OCI-M1 (cell line): ENCODE results near the gene RNU2-1.
"Not testable (repeated sequence)": the region's sequence is repeated elsewhere in the genome, so short reads cannot be mapped to it uniquely, and the experiment has no call there.

ENCODE experiments used
- DNase-seq: peaks from one replicate; lab custom pipeline; 2025; lab: John Stamatoyannopoulos, UW

RNU2-1 gene

GRCh38 chr17:43233877-43234276, at the start of gene RNU2-1:
Gene RNU2-1, minus strand, starts transcription at chr17:43233977.
- not testable (repeated sequence) for DNase-seq

- DNase-seq = not testable (repeated sequence)
Observed at GRCh38 chr17:43272914-43273313, 39.1 kb upstream of the RNU2-1 start.

DNA sequence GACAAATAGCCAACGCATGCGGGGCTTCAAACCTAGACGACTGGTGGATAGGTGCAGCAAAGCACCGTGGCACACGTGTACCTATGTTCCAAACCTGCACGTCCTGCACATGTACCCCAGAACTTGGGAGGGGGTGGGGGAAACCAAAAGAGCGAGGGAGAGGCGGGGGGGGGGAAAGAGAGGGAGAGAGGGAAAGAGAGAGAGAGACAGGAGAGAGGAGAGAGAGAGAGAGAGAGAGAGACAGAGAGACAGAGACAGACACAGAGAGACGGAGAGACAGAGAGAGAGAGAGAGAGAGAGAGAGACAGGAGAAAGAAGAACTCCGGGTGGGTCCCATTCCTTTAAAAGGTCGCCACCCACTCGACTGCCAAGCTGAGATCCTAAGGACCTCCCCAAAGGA, 38.7 kb upstream of the RNU2-1 start:
- not testable (repeated sequence) for DNase-seq

- DNase-seq = not testable (repeated sequence)
Observed at GRCh38 chr17:43270552-43271504, 37.1 kb upstream of the RNU2-1 start.

- DNase-seq = not testable (repeated sequence)
Observed at GRCh38 chr17:43246456-43246855, 12.7 kb upstream of the RNU2-1 start.

- DNase-seq = not testable (repeated sequence)
Observed at GRCh38 chr17:43240596-43241352, 7.0 kb upstream of the RNU2-1 start.

DNA sequence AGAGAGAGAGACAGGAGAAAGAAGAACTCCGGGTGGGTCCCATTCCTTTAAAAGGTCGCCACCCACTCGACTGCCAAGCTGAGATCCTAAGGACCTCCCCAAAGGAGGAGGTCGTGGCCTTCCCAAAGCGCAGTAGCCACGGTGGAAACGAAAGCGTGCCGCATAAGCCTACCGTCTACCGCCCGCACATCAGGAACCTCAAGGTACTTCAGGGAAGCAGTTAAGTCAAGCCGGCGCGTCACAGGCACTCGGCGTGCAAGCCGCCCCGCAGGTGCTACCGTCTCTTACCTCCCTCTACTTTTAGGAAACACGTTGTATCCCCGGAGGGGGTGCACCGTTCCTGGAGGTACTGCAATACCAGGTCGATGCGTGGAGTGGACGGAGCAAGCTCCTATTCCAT, 5.8 kb upstream of the RNU2-1 start:
- not testable (repeated sequence) for DNase-seq

DNA sequence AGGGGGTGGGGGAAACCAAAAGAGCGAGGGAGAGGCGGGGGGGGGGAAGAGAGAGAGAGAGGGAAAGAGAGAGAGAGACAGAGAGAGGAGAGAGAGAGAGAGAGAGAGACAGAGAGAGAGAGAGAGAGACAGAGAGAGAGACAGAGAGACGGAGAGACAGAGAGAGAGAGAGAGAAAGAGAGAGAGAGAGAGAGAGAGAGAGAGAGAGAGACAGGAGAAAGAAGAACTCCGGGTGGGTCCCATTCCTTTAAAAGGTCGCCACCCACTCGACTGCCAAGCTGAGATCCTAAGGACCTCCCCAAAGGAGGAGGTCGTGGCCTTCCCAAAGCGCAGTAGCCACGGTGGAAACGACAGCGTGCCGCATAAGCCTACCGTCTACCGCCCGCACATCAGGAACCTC, 514 bp downstream of the RNU2-1 start:
- DNase-seq = not testable (repeated sequence)

GRCh38 chr17:43232021-43232699, 1.6 kb downstream of the RNU2-1 start:
- DNase-seq = not testable (repeated sequence)

DNA sequence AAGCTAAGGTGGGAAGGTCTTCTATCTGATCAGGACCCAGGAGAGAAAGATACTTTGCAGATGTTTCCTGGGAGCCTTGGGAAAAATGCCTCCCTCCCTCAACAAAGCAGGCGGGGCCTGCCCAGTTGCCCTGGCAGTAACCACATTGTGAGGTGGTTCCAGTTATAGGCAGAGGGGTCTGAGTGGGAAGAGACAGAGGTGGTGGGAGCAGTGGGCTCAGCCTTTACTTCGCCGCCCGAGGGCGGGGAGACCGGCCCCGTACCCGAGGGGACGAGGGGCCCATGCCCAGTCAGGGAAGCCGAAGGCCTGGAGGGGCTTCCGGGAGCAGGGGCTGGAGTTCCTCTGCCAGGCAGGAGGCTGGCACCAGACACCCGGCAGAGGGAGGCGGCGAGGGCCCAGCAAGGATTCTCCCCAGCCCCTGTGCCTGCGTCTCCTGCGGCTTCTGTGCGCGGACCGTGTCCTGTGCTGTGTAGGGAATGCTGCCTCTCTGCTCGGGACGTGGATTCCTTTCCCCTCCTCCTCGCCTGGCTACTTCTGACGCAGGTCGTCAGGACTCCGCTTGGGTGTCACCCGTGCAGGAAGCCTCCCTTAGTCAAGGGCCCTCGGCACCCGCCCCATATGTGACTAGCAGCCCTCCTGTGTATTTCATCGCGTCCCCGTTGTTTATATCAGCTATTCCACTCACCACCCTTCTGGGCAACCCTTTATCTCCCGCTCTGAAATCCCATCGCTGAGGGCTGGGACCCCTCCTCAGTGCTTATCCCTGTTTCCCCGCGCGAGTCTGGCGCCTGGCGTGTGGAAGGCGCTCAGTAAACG, 2.4 kb downstream of the RNU2-1 start:
- not testable (repeated sequence) for DNase-seq

DNA sequence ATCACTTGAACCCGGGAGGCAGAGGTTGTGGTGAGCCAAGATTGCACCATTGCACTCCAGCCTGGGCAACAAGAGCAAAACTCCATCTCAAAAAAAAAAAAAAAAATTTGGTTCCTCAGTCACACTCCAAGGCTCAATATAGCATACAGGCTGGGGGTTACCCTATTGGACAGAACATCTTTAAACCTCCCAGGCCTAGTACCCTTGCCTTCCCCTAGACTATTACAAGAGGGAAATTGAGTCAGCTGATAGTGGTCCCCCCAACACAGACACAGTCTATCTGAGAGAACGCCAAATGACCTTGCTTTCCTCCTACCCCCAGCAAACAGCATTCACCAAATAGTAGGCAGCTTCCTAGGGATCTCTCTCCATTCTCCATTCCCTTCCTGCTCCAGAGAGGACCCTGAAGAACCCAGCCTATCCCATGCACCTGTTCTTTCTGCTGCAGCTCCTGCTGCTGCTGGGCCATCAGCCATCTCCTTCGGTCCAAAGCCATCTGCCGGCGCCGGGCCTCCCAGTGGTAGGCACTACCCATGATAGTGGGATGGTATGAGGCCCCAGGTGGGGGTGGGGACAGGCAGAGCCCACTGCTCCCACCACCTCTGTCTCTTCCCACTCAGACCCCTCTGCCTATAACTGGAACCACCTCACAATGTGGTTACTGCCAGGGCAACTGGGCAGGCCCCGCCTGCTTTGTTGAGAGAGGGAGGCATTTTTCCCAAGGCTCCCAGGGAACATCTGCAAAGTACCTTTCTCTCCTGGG, 5.6 kb downstream of the RNU2-1 start, which contains the start of gene CCDC200:
CCDC200 (minus strand) TSS at position 604 of the 763 bp plus-strand sequence; CDS start at position 535, 69 bp downstream.
- not testable (repeated sequence) for DNase-seq

- DNase-seq = no peak
Observed at GRCh38 chr17:43226393-43226792, 7.4 kb downstream of the RNU2-1 start.

DNA sequence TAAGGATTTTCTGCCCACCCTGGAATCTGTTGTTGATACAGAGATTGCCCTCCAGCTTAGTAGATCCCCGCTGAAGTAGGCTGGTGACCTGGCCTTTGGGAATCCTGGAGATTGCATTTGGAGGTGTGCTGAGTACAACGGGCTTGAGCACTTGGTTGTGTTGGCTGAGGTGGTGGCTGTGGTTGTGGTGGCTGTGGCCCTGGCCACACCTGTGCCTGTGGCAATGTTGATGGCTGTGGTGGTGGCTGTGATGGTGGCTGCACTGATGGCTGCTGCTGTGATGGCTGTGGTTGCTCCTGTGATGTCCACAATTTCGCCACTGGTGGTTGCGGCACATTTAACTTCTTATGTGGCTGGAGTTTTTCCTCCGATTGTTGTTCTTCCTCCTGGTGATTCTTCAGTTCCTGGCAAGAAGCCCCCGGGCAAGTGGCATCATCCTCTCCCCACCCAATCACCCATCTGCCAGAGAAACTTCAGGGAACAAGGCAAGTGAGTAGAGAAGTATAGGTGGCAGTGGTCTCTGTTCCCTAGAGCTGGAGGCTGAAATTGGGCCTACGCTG, 9.6 kb downstream of the RNU2-1 start:
- DNase-seq = no peak

DNA sequence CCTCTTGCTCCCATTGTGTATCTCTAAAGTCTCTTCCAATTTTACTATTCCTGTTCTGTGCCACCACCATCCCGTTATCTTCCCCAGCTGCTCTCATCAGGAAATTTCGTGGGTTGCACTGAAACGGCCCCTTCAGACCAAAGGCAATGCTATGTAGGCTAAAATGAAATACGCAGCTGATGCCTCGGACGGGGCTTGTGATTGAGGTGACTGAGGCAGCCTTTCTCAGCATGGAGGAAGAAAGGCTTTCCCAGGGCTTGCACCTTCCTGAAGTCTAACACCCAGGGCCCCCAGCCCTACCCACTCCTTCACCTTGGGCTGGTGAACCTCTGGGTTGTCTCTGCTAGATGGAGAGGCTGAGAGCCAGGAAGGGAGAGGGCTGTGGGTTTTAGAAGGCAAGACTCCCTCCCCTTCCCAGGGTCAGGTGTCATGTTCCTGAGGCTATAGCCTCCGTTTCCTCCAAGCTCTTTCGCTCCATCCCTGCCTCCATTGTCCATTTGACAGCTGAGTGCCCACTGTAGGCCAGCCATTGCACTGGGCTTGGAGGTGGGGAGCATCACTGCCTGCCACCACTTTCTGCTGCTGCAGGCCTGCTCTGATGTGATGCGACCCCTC, 13.2 kb downstream of the RNU2-1 start:
- DNase-seq = no peak

DNA sequence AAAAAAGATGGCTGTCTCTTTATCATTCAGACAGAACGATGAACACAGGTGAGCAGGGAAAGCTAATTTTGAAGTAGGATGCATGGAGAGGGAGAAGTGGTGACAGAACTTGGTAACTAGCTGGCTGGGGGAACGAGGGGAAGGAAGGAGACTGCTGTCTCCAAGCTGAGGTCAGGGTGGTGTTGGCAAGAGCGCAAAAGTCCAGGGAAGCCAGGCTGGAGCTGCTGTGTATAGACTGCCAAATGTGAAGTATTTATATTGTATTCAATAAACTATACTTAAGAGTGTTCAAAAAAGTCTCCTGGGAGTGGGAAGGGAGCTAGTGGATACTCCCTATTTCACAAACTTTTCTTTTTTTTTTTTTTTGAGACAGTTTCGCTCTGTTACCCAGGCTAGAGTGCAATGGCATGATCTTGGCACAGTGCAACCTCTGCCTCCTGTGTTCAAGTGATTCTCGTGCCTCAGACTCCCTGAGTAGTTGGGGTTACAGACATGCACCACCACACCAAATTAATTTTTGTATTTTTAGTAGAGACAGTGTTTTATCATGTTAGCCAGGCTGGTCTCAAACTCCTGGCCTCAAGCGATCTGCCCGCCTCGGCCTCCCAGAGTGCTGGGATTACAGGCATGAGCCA, 13.9 kb downstream of the RNU2-1 start:
- DNase-seq = no peak

DNA sequence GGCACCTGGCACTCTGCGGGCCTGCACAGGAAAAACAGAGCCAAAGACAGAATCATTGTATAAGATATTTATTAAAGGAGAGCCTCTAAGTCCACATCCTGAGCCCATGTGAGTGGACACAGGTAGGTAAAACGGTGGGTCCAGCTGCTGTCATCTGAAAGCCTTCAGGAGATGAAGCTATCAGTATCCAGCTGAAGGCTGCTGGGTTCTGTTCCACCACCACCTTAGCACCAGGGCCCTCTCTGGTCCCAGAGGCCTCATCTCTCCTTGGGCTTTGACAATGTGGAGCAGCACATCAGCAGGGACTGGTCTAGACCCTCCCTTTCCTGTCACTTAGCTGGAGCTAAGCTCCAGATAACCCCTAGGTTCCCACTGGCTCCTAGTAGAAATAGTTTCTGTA, 14.8 kb downstream of the RNU2-1 start:
- DNase-seq = no peak

- DNase-seq = no peak
Observed at GRCh38 chr17:43217614-43218087, 16.1 kb downstream of the RNU2-1 start.

DNA sequence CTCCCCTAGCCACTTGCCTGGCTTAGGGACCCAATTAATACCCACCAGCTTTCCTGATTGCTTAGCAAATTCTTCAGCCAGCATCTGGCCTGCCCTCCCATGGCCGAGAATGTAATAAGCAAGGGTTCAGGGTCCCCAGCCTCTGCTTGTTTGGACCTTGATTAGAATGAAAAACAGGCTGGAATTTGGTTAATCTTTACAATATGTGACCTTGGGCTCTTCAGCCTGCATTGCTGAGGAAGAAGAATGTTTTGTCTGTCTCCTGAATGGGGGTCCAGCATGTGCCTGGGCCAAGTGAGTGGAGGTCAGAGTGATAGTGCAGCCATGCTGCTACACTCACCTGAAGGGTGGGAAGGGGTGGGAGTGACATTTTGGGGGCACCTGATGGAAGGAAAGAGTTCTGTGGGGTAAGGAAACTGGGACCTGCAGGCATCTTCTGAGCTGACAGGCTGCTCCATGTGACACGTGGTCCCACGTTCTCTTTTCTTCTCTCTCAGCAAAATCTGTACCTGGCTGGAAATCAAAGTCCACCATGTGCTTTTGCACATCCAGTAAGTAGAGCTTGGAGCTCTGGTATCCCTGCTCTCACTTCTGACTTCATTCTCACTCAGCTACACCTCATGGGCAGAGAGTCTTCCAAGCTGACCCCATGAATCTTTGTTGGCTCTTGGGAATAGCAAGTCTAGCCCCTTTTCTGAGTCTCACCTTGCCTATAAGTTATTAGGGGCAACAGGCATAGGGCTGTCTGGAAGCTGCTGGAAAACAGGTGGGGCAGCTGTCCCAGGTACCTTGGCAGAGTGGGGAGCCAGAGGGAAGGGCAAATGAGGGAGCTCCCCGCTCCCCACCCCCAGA, 16.8 kb downstream of the RNU2-1 start:
- DNase-seq = no peak
